NCI-H774 (cell line): ENCODE measurements around the gene PIK3R2.

Experiments
- DNase-seq: peaks from one replicate; lab custom pipeline; 2025; lab: John Stamatoyannopoulos, UW

Gene PIK3R2

GRCh38 chr19:18173054-18173571 lies 20.1 kb downstream of the PIK3R2 start:
- DNase-seq, result no peak

GRCh38 chr19:18173572-18174288 lies 20.8 kb downstream of the PIK3R2 start, which contains the start of gene IFI30:
TSS of gene IFI30 (plus strand) at chr19:18173813. CDS start at chr19:18173842, 29 bp downstream.
- peak; percentile 79 for DNase-seq

DNA sequence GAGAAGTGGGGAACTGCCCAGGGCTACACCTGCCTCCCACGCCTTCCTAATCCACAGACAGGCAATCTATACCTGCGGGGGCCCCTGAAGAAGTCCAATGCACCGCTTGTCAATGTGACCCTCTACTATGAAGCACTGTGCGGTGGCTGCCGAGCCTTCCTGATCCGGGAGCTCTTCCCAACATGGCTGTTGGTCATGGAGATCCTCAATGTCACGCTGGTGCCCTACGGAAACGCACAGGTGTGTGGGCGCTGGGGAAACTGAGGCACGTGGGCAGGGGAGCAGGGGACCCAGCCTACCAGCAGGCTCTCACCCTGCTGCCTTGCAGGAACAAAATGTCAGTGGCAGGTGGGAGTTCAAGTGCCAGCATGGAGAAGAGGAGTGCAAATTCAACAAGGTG lies 22.0 kb downstream of the PIK3R2 start:
- DNase-seq, result no peak

GRCh38 chr19:18176367-18177310 lies 23.7 kb downstream of the PIK3R2 start:
- no peak for DNase-seq

- DNase-seq, result no peak
These were observed 27.0 kb downstream of the PIK3R2 start for GRCh38 chr19:18179957-18180356.

- DNase-seq, result no peak
These were observed 30.6 kb downstream of the PIK3R2 start for GRCh38 chr19:18183529-18183928.

DNA sequence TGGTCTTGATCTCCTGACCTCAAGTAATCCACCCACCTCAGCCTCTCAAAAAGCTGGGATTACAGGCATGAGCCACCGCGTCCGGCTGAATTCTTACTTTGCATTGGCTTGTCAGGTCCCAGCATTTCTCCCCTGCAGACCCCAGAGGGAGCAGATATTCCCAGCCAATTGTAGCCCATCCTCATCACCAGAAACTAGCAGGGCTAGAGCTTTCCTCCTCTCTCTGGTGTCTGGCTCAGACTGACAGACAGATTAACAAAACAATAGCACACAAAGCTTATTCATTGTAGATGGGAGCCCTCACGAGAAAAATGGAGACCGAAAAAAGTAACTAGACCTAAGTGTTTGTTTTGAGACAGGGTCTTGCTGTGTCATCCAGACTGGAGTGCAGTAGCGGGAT lies 32.6 kb downstream of the PIK3R2 start:
- no peak for DNase-seq

- no peak for DNase-seq
These were observed 37.3 kb downstream of the PIK3R2 start for GRCh38 chr19:18190278-18190677.

GRCh38 chr19:18191640-18192062 lies 38.7 kb downstream of the PIK3R2 start:
- no peak for DNase-seq

DNA sequence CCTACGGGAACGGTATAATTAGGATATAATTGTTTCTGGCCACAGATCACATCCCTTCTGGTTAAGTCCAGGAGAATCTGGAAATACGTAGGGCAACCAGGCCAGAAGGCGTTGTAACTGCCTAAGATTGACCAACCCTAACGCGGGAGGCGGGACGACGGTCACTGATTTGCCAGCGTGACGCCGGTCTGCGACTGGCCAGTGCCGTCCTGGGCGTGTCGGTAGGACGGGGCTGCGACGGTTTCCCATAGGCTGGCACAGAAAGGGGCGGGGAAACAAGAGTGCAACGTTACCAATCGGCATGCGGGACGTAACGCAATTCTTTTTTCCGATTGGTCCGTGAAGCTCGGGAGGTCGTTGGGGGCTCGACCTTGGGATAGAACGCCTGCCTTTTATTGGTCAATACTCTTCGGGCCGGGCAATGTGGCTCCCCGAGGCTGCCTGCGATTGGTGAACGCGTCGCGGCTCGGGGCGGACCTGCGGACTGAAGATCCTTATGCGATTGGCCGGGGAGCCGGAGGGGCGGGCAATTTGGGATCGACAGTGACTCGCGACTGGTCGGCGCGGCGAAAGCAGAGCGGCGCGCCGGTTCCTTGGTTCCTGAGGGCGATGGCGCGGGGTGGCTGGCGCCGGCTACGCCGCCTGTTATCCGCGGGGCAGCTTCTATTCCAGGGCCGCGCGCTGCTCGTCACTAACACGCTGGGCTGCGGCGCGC lies 39.9 kb downstream of the PIK3R2 start, which contains the start of gene MPV17L2:
Gene MPV17L2 (plus strand): TSS at position 546 of the 715 bp plus-strand sequence. CDS start 64 bp downstream, at position 610.
- peak; percentile 99 for DNase-seq

- no peak for DNase-seq
These were observed 40.6 kb downstream of the PIK3R2 start for GRCh38 chr19:18193388-18194180.

- DNase-seq, result no peak
These were observed 41.2 kb downstream of the PIK3R2 start for GRCh38 chr19:18194181-18194530.

- no peak for DNase-seq
These were observed 41.7 kb downstream of the PIK3R2 start for GRCh38 chr19:18194554-18195238.

DNA sequence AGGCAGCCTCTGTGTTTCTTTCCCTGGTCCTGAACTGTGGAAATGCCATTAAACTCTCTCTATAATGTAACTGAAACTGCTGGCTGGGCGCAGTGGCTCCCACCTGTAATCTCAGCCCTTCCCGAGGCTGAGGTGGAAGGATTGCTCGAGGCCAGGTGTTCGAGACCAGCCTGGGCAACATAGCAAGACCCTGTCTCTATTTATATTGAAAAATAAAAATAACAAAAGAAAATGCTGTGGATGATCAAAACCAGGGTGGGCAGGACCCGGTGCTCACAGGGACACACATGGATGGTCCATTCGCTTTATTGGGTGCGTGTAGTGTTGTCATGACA lies 43.5 kb downstream of the PIK3R2 start:
- no peak for DNase-seq

DNA sequence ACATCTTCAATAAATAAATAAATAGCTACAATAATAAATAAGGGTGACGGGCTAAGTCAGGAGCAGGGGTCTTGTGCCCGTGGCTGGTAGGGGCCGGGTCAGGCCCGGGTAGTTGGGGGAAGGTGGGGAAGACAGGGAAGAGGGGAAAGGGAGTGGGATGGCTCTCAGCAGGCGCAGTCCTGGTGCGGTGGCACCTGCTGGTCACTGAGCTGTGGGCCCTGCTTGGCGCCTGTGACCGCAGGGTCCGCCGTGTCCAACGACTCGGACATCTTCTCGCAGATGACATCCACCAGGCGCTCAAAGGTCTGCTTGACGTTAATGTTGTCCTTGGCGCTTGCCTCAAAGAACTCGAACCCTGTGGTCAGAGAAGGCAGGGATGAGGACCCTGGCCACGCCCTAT lies 44.3 kb downstream of the PIK3R2 start:
- DNase-seq, result no peak

- DNase-seq, result no peak
These were observed 45.0 kb downstream of the PIK3R2 start for GRCh38 chr19:18197941-18198340.

- no peak for DNase-seq
These were observed 45.4 kb downstream of the PIK3R2 start for GRCh38 chr19:18198374-18198773.

DNA sequence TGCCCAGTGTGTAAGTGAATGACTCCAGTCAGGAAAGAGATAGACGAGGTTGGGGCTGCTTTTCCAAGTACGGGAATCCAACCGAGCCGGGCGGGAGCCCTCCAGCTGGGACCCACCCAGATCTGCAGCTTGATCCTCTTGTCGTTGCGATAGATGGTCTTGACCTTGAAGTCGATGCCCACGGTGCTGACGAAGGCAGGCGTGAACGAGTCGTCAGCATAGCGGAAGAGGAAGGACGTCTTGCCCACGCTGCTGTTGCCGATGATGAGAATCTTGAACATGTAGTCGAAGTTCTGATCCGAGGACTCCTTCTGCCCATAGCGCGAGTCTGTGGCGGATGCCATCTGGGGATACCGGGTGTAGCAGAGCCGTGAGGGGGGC lies 49.4 kb downstream of the PIK3R2 start:
- DNase-seq, result no peak

DNA sequence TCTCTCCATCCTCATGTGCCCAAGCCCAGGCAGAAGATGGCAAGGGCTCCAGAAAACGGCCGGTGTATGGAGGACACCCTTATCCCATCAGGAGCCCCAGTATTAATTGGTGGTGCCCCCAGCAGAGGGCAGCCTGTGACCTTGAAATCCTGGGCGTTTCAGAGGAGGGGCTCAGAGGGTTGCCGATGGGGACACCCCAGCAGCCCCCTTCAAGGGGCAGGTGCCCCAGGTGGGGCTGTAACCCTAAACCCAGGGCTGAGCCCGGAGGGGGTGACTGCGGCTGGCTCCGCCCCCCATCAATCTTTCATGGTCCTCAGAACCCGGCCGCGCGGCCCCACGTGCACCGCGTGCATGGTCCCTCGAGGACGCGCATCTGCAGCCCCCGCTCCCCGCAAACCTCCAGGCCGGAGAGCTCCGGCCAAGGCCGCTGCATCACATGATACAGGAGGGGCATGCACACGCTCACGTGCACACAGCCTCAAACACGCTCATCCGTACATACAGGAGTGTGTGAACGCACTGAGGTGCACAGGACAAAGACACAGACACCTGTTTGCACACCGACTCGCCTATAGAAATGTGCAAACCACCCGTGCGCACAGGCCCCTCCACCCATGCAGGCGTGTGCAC lies 49.9 kb downstream of the PIK3R2 start:
- peak; percentile 14 for DNase-seq

GRCh38 chr19:18203408-18203862 lies 50.5 kb downstream of the PIK3R2 start:
- no peak for DNase-seq
